ENCODE measurements around the gene HDGF. TPM values are rescaled to one million over a fixed set of nuclear protein-coding genes. Genes with fewer than 3 reads are reported as not detected.
A peak's percentile ranks its signal among the peaks of the same experiment; 100 is the strongest.

The HDGF gene
- total and polyA plus RNA-seq, 2 of the 8 experiments (the other 6 are each of a cell fraction or from before 2014, with no cell fraction given) = 145 to 391 TPM

- TF ChIP-seq, protein P1, sequence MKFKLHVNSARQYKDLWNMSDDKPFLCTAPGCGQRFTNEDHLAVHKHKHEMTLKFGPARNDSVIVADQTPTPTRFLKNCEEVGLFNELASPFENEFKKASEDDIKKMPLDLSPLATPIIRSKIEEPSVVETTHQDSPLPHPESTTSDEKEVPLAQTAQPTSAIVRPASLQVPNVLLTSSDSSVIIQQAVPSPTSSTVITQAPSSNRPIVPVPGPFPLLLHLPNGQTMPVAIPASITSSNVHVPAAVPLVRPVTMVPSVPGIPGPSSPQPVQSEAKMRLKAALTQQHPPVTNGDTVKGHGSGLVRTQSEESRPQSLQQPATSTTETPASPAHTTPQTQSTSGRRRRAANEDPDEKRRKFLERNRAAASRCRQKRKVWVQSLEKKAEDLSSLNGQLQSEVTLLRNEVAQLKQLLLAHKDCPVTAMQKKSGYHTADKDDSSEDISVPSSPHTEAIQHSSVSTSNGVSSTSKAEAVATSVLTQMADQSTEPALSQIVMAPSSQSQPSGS (IDR thresholded peaks at IDR 0.05; ENCODE audit: low read length) = no peak
- TF ChIP-seq, protein P2, sequence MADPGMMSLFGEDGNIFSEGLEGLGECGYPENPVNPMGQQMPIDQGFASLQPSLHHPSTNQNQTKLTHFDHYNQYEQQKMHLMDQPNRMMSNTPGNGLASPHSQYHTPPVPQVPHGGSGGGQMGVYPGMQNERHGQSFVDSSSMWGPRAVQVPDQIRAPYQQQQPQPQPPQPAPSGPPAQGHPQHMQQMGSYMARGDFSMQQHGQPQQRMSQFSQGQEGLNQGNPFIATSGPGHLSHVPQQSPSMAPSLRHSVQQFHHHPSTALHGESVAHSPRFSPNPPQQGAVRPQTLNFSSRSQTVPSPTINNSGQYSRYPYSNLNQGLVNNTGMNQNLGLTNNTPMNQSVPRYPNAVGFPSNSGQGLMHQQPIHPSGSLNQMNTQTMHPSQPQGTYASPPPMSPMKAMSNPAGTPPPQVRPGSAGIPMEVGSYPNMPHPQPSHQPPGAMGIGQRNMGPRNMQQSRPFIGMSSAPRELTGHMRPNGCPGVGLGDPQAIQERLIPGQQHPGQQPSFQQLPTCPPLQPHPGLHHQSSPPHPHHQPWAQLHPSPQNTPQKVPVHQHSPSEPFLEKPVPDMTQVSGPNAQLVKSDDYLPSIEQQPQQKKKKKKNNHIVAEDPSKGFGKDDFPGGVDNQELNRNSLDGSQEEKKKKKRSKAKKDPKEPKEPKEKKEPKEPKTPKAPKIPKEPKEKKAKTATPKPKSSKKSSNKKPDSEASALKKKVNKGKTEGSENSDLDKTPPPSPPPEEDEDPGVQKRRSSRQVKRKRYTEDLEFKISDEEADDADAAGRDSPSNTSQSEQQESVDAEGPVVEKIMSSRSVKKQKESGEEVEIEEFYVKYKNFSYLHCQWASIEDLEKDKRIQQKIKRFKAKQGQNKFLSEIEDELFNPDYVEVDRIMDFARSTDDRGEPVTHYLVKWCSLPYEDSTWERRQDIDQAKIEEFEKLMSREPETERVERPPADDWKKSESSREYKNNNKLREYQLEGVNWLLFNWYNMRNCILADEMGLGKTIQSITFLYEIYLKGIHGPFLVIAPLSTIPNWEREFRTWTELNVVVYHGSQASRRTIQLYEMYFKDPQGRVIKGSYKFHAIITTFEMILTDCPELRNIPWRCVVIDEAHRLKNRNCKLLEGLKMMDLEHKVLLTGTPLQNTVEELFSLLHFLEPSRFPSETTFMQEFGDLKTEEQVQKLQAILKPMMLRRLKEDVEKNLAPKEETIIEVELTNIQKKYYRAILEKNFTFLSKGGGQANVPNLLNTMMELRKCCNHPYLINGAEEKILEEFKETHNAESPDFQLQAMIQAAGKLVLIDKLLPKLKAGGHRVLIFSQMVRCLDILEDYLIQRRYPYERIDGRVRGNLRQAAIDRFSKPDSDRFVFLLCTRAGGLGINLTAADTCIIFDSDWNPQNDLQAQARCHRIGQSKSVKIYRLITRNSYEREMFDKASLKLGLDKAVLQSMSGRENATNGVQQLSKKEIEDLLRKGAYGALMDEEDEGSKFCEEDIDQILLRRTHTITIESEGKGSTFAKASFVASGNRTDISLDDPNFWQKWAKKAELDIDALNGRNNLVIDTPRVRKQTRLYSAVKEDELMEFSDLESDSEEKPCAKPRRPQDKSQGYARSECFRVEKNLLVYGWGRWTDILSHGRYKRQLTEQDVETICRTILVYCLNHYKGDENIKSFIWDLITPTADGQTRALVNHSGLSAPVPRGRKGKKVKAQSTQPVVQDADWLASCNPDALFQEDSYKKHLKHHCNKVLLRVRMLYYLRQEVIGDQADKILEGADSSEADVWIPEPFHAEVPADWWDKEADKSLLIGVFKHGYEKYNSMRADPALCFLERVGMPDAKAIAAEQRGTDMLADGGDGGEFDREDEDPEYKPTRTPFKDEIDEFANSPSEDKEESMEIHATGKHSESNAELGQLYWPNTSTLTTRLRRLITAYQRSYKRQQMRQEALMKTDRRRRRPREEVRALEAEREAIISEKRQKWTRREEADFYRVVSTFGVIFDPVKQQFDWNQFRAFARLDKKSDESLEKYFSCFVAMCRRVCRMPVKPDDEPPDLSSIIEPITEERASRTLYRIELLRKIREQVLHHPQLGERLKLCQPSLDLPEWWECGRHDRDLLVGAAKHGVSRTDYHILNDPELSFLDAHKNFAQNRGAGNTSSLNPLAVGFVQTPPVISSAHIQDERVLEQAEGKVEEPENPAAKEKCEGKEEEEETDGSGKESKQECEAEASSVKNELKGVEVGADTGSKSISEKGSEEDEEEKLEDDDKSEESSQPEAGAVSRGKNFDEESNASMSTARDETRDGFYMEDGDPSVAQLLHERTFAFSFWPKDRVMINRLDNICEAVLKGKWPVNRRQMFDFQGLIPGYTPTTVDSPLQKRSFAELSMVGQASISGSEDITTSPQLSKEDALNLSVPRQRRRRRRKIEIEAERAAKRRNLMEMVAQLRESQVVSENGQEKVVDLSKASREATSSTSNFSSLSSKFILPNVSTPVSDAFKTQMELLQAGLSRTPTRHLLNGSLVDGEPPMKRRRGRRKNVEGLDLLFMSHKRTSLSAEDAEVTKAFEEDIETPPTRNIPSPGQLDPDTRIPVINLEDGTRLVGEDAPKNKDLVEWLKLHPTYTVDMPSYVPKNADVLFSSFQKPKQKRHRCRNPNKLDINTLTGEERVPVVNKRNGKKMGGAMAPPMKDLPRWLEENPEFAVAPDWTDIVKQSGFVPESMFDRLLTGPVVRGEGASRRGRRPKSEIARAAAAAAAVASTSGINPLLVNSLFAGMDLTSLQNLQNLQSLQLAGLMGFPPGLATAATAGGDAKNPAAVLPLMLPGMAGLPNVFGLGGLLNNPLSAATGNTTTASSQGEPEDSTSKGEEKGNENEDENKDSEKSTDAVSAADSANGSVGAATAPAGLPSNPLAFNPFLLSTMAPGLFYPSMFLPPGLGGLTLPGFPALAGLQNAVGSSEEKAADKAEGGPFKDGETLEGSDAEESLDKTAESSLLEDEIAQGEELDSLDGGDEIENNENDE (IDR thresholded peaks at IDR 0.05; ENCODE audit: insufficient replicate concordance, low read length) = no peak
- peak; percentile 81 for TF ChIP-seq ASH2L (IDR thresholded peaks at IDR 0.05; ENCODE audit: low read length)
- TF ChIP-seq PHF8 (conservative IDR thresholded peaks at IDR 0.05; ENCODE audit: low read depth, low read length) = peak; percentile 99
- TF ChIP-seq TAF1 (IDR thresholded peaks at IDR 0.05; ENCODE audit: low read depth, low read length) = peak; percentile 78
- TF ChIP-seq TAF7 (optimal IDR thresholded peaks at IDR 0.05; ENCODE audit: borderline replicate concordance, low read depth, low read length) = peak; percentile 53
- TF ChIP-seq FOSL1 (IDR thresholded peaks at IDR 0.05; ENCODE audit: insufficient read depth, low read depth, low read length) = no peak
Observed at GRCh38 chr1:156767101-156767878, 15.8 kb upstream of the HDGF start, which contains the start of gene PRCC (continued).

Data from H1 (cell line).